ENCODE measurements around the gene EBF3.

DNA sequence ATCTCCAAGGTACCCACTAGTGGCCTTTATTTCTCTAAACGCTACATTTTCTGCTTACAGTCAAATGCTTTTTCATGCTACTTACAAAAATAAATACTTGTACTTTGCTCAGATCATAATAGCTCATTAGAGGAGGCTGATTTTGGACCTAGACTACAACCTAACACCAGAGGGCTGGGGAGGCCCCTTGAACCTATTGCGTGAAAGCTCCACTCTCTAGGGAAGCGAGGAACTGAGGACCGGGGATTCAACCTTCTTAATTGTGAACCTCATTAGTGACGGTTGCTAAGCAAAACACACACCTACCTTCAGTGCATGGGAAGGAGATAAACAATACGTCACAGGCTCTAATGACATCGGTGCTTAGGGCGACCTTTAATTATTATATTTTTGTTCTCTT, 92.1 kb downstream of the EBF3 start:
- TF ChIP-seq, protein P1, sequence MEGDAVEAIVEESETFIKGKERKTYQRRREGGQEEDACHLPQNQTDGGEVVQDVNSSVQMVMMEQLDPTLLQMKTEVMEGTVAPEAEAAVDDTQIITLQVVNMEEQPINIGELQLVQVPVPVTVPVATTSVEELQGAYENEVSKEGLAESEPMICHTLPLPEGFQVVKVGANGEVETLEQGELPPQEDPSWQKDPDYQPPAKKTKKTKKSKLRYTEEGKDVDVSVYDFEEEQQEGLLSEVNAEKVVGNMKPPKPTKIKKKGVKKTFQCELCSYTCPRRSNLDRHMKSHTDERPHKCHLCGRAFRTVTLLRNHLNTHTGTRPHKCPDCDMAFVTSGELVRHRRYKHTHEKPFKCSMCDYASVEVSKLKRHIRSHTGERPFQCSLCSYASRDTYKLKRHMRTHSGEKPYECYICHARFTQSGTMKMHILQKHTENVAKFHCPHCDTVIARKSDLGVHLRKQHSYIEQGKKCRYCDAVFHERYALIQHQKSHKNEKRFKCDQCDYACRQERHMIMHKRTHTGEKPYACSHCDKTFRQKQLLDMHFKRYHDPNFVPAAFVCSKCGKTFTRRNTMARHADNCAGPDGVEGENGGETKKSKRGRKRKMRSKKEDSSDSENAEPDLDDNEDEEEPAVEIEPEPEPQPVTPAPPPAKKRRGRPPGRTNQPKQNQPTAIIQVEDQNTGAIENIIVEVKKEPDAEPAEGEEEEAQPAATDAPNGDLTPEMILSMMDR (IDR thresholded peaks at IDR 0.05; ENCODE audit: borderline replicate concordance, extremely low read depth, low read length, poor library complexity, severe bottlenecking) = no peak
- TF ChIP-seq EZH2 (IDR thresholded peaks at IDR 0.05; ENCODE audit: borderline replicate concordance, low read depth, low read length, severe bottlenecking) = no peak
